ENCODE data around the gene DPRX. TPM values are rescaled to one million over a fixed set of nuclear protein-coding genes. Genes with fewer than 3 reads are reported as not detected.
A peak's percentile ranks its signal among the peaks of the same experiment; 100 is the strongest.

The DPRX gene
- total and polyA plus RNA-seq, 2 of the 13 experiments (the other 11 are each of a cell fraction or from before 2014, with no cell fraction given) = not detected

- no peak for TF ChIP-seq RFX1 (IDR thresholded peaks at IDR 0.05)
- TF ChIP-seq ZNF510 (CRISPR knock-in tag; IDR thresholded peaks at IDR 0.05; ENCODE audit: low read depth) = no peak
- no peak for TF ChIP-seq NR3C1 (CRISPR knock-in tag; IDR thresholded peaks at IDR 0.05)
- TF ChIP-seq, protein P1, sequence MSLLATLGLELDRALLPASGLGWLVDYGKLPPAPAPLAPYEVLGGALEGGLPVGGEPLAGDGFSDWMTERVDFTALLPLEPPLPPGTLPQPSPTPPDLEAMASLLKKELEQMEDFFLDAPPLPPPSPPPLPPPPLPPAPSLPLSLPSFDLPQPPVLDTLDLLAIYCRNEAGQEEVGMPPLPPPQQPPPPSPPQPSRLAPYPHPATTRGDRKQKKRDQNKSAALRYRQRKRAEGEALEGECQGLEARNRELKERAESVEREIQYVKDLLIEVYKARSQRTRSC (CRISPR knock-in tag; IDR thresholded peaks at IDR 0.05; ENCODE audit: low read depth) = no peak
- TF ChIP-seq HOXA3 (CRISPR knock-in tag; IDR thresholded peaks at IDR 0.05) = no peak
- TF ChIP-seq ZNF768 (CRISPR knock-in tag; IDR thresholded peaks at IDR 0.05) = peak; percentile 76
- TF ChIP-seq POLR2AphosphoS5 (IDR thresholded peaks at IDR 0.05; ENCODE audit: low read depth, low read length) = no peak
- TF ChIP-seq, protein P2, sequence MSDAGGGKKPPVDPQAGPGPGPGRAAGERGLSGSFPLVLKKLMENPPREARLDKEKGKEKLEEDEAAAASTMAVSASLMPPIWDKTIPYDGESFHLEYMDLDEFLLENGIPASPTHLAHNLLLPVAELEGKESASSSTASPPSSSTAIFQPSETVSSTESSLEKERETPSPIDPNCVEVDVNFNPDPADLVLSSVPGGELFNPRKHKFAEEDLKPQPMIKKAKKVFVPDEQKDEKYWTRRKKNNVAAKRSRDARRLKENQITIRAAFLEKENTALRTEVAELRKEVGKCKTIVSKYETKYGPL (CRISPR knock-in tag; IDR thresholded peaks at IDR 0.05) = no peak
- peak; percentile 60; the same call in 1 of the 2 replicates for TF ChIP-seq RCOR2 (CRISPR knock-in tag; IDR thresholded peaks at IDR 0.05)
- no peak for TF ChIP-seq ZNF773 (CRISPR knock-in tag; IDR thresholded peaks at IDR 0.05; ENCODE audit: borderline replicate concordance)
- TF ChIP-seq MYNN (CRISPR knock-in tag; IDR thresholded peaks at IDR 0.05; ENCODE audit: low read depth) = no peak
- TF ChIP-seq PHB2 (IDR thresholded peaks at IDR 0.05; ENCODE audit: partially characterized antibody) = no peak
- TF ChIP-seq ZNF710 (CRISPR knock-in tag; IDR thresholded peaks at IDR 0.05; ENCODE audit: borderline replicate concordance) = no peak
- 0 out of 2 replicates have a peak, but pooled peaks have one; percentile 17 for TF ChIP-seq MIXL1 (CRISPR knock-in tag; IDR thresholded peaks at IDR 0.05)
- TF ChIP-seq ZNF749 (CRISPR knock-in tag; IDR thresholded peaks at IDR 0.05; ENCODE audit: borderline replicate concordance) = no peak
- TF ChIP-seq, protein P3, sequence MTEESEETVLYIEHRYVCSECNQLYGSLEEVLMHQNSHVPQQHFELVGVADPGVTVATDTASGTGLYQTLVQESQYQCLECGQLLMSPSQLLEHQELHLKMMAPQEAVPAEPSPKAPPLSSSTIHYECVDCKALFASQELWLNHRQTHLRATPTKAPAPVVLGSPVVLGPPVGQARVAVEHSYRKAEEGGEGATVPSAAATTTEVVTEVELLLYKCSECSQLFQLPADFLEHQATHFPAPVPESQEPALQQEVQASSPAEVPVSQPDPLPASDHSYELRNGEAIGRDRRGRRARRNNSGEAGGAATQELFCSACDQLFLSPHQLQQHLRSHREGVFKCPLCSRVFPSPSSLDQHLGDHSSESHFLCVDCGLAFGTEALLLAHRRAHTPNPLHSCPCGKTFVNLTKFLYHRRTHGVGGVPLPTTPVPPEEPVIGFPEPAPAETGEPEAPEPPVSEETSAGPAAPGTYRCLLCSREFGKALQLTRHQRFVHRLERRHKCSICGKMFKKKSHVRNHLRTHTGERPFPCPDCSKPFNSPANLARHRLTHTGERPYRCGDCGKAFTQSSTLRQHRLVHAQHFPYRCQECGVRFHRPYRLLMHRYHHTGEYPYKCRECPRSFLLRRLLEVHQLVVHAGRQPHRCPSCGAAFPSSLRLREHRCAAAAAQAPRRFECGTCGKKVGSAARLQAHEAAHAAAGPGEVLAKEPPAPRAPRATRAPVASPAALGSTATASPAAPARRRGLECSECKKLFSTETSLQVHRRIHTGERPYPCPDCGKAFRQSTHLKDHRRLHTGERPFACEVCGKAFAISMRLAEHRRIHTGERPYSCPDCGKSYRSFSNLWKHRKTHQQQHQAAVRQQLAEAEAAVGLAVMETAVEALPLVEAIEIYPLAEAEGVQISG (CRISPR knock-in tag; IDR thresholded peaks at IDR 0.05) = peak; percentile 71
- TF ChIP-seq, protein P4, sequence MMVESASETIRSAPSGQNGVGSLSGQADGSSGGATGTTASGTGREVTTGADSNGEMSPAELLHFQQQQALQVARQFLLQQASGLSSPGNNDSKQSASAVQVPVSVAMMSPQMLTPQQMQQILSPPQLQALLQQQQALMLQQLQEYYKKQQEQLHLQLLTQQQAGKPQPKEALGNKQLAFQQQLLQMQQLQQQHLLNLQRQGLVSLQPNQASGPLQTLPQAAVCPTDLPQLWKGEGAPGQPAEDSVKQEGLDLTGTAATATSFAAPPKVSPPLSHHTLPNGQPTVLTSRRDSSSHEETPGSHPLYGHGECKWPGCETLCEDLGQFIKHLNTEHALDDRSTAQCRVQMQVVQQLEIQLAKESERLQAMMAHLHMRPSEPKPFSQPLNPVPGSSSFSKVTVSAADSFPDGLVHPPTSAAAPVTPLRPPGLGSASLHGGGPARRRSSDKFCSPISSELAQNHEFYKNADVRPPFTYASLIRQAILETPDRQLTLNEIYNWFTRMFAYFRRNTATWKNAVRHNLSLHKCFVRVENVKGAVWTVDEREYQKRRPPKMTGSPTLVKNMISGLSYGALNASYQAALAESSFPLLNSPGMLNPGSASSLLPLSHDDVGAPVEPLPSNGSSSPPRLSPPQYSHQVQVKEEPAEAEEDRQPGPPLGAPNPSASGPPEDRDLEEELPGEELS (CRISPR knock-in tag; IDR thresholded peaks at IDR 0.05) = no peak
- no peak for TF ChIP-seq HIVEP1 (CRISPR knock-in tag; IDR thresholded peaks at IDR 0.05)
Measured at GRCh38 chr19:53612762-53613526, 18.9 kb upstream of the DPRX start (continued).
